GM12878 (cell line): ENCODE results near the gene HMBS. TPM values are rescaled to one million over a fixed set of nuclear protein-coding genes. Genes with fewer than 3 reads are reported as not detected.
A peak's percentile ranks its signal among the peaks of the same experiment; 100 is the strongest.

Experiments
- ATAC-seq: fragments of 200-7000 bp; cut with Tn5 transposase; 3 replicates; pipeline ENCODE4 v1.9.1; 2020; ENCODE audit warnings: mild to moderate bottlenecking, moderate library complexity
- BruUV-seq: library from RNA; stranded (reverse); fragments of 400-500 nt; replicated peaks from 2 replicates; lab custom pipeline; 2021; lab: Mats Ljungman, UMichigan
- CTCF ChIA-PET: fragments of 300-600 bp; sonication (Branson Sonifier 250); formaldehyde crosslinking; extraction: SDS; loops from one replicate; lab custom pipeline; 2021; ENCODE audit warnings: inconsistent platforms; lab: Yijun Ruan, JAX
- POLR2A ChIA-PET: fragments of 350-600 bp; formaldehyde crosslinking; extraction: SDS; loops from one replicate; lab custom pipeline; 2021; ENCODE audit warnings: inconsistent platforms; lab: Charles Lee
- RAD21 ChIA-PET: fragments of 300-600 bp; sonication (Branson Sonifier 250); formaldehyde crosslinking; loops from one replicate; lab custom pipeline; 2023; ENCODE audit warnings: antibody characterized with exemption; ENCODE audit not compliant: unreplicated experiment; lab: Charles Lee
- SMC1A ChIA-PET: fragments of 300-600 bp; sonication (Branson Sonifier 250); formaldehyde crosslinking; loops from one replicate; lab custom pipeline; 2023; ENCODE audit not compliant: unreplicated experiment, uncharacterized antibody; lab: Charles Lee
- DNase-seq: peaks from one replicate; pipeline ENCODE4 v3.0.0-alpha.2; 2011; ENCODE audit warnings: low read depth, low spot score
- FAIRE-seq: peaks from 3 replicates; lab custom pipeline; 2011; peaks lifted over from hg19 to GRCh38; lab: Jason Lieb, UNC
- H2AFZ ChIP-seq: 2 replicates; pipeline ENCODE4 v1.6.0; 2011; ENCODE audit warnings: low read depth, low read length, control low read depth; ENCODE audit not compliant: control insufficient read depth
- H3K27ac ChIP-seq: 2 replicates; pipeline ENCODE4 v1.5.1; 2011; ENCODE audit warnings: control low read depth; ENCODE audit not compliant: control insufficient read depth, insufficient read depth
- H3K27me3 ChIP-seq, 2 experiments: replicated peaks in 1 of 2; 2 replicates each; pipeline versions ENCODE4 v1.6.0 to v1.6.1; 2011; ENCODE audit warnings: low read length in 1 of 2; ENCODE audit not compliant: control insufficient read depth in 2 of 2, insufficient read depth in 2 of 2
- H3K36me3 ChIP-seq, 2 experiments: 2 replicates each; pipeline ENCODE4 v1.5.1; 2011; ENCODE audit warnings: low read length in 1 of 2; ENCODE audit not compliant: control insufficient read depth in 2 of 2, insufficient read depth in 2 of 2
- H3K4me1 ChIP-seq: 2 replicates; pipeline ENCODE4 v1.6.1; 2011; ENCODE audit warnings: mild to moderate bottlenecking, low read length, moderate library complexity, mixed read lengths; ENCODE audit not compliant: control insufficient read depth, insufficient read depth
- H3K4me2 ChIP-seq: 2 replicates; pipeline ENCODE4 v1.6.0; 2011; ENCODE audit warnings: control low read depth; ENCODE audit not compliant: control insufficient read depth, insufficient read depth
- H3K4me3 ChIP-seq: fragments of 200-600 bp; sonication (generic); 2 replicates; pipeline ENCODE4 v1.5.1; 2016
- H3K79me2 ChIP-seq: 2 replicates; pipeline ENCODE4 v1.6.0; 2011; ENCODE audit warnings: low read length; ENCODE audit not compliant: control insufficient read depth, insufficient read depth
- H3K9ac ChIP-seq: 2 replicates; pipeline ENCODE4 v1.8.0; 2011; ENCODE audit warnings: low read length, control low read depth, mixed read lengths; ENCODE audit not compliant: control insufficient read depth, insufficient read depth
- H3K9me3 ChIP-seq: replicated peaks from 3 replicates; pipeline ENCODE4 v1.5.1; 2011; ENCODE audit warnings: mild to moderate bottlenecking, low read length; ENCODE audit not compliant: control insufficient read depth, insufficient read depth
- H4K20me1 ChIP-seq: 2 replicates; pipeline ENCODE4 v1.6.0; 2011; ENCODE audit not compliant: control insufficient read depth, insufficient read depth
- CTCF ChIP-seq, 3 experiments: IDR thresholded peaks in 2 of 3; conservative IDR thresholded peaks in 1 of 3; 2 replicates each; pipeline ENCODE4 v1.5.1; 2011; ENCODE audit warnings: low read depth in 3 of 3, low read length in 3 of 3, mild to moderate bottlenecking in 3 of 3, control low read depth in 2 of 3, moderate library complexity in 2 of 3, inconsistent platforms in 1 of 3, mixed read lengths in 1 of 3; ENCODE audit not compliant: control insufficient read depth in 2 of 3, insufficient read depth in 1 of 3; ENCODE audit errors: extremely low read depth in 1 of 3
- SKIL ChIP-seq: fragments of 450-650 bp; IDR thresholded peaks from 2 replicates; pipeline ENCODE4 v1.6.1; 2017; ENCODE audit warnings: mild to moderate bottlenecking, low read depth, inconsistent platforms; ENCODE audit not compliant: poor library complexity, severe bottlenecking
- WGBS: methylation state at CpG from one replicate; pipeline ENCODE4 v1.1.6; 2016; ENCODE audit warnings: low lambda C conversion rate; ENCODE audit not compliant: insufficient replicate concordance, insufficient coverage; ENCODE audit errors: missing lambda C conversion rate; 5-methylcytosine and 5-hydroxymethylcytosine counted together
- in situ Hi-C: fragments of 300-500 bp; cut with MboI; formaldehyde crosslinking; loops from 9 replicates; pipeline ENCODE4 v1.14.3; 2018; ENCODE audit warnings: mixed read lengths
- intact Hi-C: fragments of 100-400 bp; cut with micrococcal nuclease; formaldehyde crosslinking; loops from one replicate; pipeline ENCODE4 v1.14.2; 2022; ENCODE audit not compliant: unreplicated experiment
- polyA plus RNA-seq, 11 experiments: library from polyadenylated mRNA; depleted of rRNA in 4 of 11; unstranded in 6 of 11; stranded (reverse) in 5 of 11; fragments of >200 nt; fragmentation: Nextera tagmentation in 4 of 11; fragmentation: Illumina TruSeq in 1 of 11; extraction: Ambion mirVana in 4 of 11; extraction: Trizol in 1 of 11; gene quantifications; 1 replicate in 1 of 11; 2 replicates in 10 of 11; pipeline versions ENCODE4 v1.2.1 to v1.2.3, GENCODE V29; 2011 to 2016; ENCODE audit warnings: inconsistent platforms in 2 of 11, missing spikeins in 2 of 11, low read depth in 1 of 11
- total RNA-seq, 4 experiments: library from RNA; depleted of rRNA in 3 of 4; stranded (reverse); fragments of >200 nt in 3 of 4; fragmentation: Illumina TruSeq in 1 of 4; extraction: Trizol in 1 of 4; gene quantifications; 2 replicates each; pipeline versions ENCODE4 v1.2.1 to v1.2.3, GENCODE V29; 2013 to 2021

Gene HMBS
- total and polyA plus RNA-seq, 10 of the 15 experiments (the other 5 are each of a cell fraction or from before 2014, with no cell fraction given) = 17.7 to 96.7 (median 49.7) TPM

GRCh38 chr11:119044708-119045107 is 40.0 kb upstream of the HMBS start:
- WGBS = 95% methylated on average over 6 of the region's 6 CpGs
- peaks cover 29 to 34% of the 10 kb centered on the region in 2 experiments for H3K36me3 ChIP-seq
- TF ChIP-seq SKIL (no peak), CTCF (IDR thresholded peaks at IDR 0.05 in 2 of 3, conservative IDR thresholded peaks at IDR 0.05 in 1 of 3; ENCODE audit: control insufficient read depth in 2 of 3, extremely low read depth in 1 of 3, insufficient read depth in 1 of 3, low read depth in 3 of 3, low read length in 3 of 3) (peak in 1 of 3 experiments; percentile 25; a peak in 1 of 6 replicates)
- TF ChIP-seq, all 136 proteins: peak for 1
- ChIA-PET CTCF (interaction anchor here (1.1 kb wide), 1 partner anchor 13 kb away, joined by 3 read pairs; no protein-coding TSS in a partner anchor), RAD21 (no interaction called here), POLR2A (interaction anchor here (0.7 kb wide), 1 partner anchor 11 kb away, joined by 3 read pairs; no protein-coding TSS in a partner anchor), SMC1A (no interaction called here)
- intact Hi-C loops (no loop called here), in situ Hi-C loops (no loop called here)
- no peaks in the 10 kb centered on the region for H4K20me1 ChIP-seq
- DNase-seq = no peak
- H3K79me2 ChIP-seq = no peaks in the 10 kb centered on the region; the same call in 1 of the 2 replicates
- no peak for FAIRE-seq
- BruUV-seq = no TSS peak
- H3K4me2 ChIP-seq = no peak overlapping the region
- no peak overlapping the region for H3K9ac ChIP-seq
- H3K27ac ChIP-seq = no peak overlapping the region
- ATAC-seq = 0 out of 3 replicates have a peak, but pooled peaks have one; percentile 10
- H3K4me1 ChIP-seq = peaks cover 9% of the 10 kb centered on the region; the same call in 1 of the 2 replicates
- H2AFZ ChIP-seq = no peak overlapping the region
- H3K4me3 ChIP-seq = no peak overlapping the region
- H3K9me3 ChIP-seq = no peaks in the 10 kb centered on the region
- H3K27me3 ChIP-seq = no peaks in the 10 kb centered on the region
